ENCODE results near the gene GMDS.

DNA sequence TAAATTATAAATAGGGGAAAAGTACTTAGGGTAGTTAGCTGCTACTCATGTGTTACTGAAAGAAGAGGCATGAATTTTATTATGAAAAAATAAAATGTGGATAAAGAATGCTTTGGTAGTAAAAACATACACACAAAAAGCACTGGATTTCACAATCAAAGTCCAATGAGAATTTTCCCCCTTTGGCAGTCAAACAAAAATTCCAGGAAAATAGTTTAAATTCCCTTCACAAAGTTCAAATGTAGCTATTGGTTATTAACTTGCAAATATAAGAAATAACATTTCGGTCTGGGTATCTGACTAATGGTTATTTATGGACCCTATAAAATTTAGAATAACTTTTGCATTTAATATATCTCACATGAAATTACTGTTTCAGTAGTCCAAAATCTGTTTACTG is 425.2 kb downstream of the GMDS start:
- TF ChIP-seq, protein P1, sequence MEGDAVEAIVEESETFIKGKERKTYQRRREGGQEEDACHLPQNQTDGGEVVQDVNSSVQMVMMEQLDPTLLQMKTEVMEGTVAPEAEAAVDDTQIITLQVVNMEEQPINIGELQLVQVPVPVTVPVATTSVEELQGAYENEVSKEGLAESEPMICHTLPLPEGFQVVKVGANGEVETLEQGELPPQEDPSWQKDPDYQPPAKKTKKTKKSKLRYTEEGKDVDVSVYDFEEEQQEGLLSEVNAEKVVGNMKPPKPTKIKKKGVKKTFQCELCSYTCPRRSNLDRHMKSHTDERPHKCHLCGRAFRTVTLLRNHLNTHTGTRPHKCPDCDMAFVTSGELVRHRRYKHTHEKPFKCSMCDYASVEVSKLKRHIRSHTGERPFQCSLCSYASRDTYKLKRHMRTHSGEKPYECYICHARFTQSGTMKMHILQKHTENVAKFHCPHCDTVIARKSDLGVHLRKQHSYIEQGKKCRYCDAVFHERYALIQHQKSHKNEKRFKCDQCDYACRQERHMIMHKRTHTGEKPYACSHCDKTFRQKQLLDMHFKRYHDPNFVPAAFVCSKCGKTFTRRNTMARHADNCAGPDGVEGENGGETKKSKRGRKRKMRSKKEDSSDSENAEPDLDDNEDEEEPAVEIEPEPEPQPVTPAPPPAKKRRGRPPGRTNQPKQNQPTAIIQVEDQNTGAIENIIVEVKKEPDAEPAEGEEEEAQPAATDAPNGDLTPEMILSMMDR (IDR thresholded peaks at IDR 0.05), result no peak
- no peak for TF ChIP-seq POLR2A (IDR thresholded peaks at IDR 0.05)

All from heart left ventricle (tissue), 13 donors.